Lower leg skin (tissue), 3 donors: ENCODE data around the gene PLAGL2.

Experiments
- POLR2A ChIP-seq, 2 donors: fragments of 450-650 bp; IDR thresholded peaks; one replicate each; pipeline ENCODE4 v1.6.1; 2016 to 2017; ENCODE audit warnings: antibody characterized with exemption in 2 of 2, mild to moderate bottlenecking in 1 of 2, moderate library complexity in 1 of 2
- TF ChIP-seq, protein P1 (sequence below), 3 donors: fragments of 450-650 bp; IDR thresholded peaks; one replicate each; pipeline ENCODE4 v1.5.1; 2016; ENCODE audit warnings: antibody characterized with exemption in 3 of 3, mild to moderate bottlenecking in 3 of 3, moderate library complexity in 2 of 3

DNA sequence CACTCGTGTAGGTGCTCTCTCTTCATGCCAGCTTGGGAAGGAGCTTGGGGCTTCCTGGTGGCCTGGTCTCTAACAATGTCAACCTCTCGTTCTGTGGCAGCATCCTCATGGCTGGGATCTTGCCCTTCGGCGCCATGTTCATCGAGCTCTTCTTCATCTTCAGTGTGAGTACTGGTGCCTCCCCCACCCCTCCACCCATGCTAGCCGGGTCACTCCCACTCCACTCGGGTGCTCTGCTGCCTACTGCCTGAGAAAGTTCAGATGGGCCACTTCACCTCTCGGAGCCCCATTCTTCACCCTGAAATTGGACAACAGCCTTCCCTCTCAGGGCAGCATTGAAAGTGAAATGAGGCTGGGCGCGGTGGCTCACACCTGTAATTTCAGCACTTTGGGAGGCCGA lies 49.2 kb downstream of the PLAGL2 start:
- TF ChIP-seq POLR2A (IDR thresholded peaks at IDR 0.05), result no peak
- TF ChIP-seq, protein P1, sequence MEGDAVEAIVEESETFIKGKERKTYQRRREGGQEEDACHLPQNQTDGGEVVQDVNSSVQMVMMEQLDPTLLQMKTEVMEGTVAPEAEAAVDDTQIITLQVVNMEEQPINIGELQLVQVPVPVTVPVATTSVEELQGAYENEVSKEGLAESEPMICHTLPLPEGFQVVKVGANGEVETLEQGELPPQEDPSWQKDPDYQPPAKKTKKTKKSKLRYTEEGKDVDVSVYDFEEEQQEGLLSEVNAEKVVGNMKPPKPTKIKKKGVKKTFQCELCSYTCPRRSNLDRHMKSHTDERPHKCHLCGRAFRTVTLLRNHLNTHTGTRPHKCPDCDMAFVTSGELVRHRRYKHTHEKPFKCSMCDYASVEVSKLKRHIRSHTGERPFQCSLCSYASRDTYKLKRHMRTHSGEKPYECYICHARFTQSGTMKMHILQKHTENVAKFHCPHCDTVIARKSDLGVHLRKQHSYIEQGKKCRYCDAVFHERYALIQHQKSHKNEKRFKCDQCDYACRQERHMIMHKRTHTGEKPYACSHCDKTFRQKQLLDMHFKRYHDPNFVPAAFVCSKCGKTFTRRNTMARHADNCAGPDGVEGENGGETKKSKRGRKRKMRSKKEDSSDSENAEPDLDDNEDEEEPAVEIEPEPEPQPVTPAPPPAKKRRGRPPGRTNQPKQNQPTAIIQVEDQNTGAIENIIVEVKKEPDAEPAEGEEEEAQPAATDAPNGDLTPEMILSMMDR (IDR thresholded peaks at IDR 0.05), result no peak
